BLaER1 treated with 17β-estradiol and CSF1 and Interleukin-3, amounts not matched to agents 10 nM and 100 nM (cell line): Measurements from ENCODE around the gene STEAP3.

ENCODE experiments used
- H3K27ac ChIP-seq, 11 experiments: shearing (Covaris generic); formaldehyde crosslinking; 2 replicates each; pipeline ENCODE4 v1.8.1; 2022
- H3K27me3 ChIP-seq, 11 experiments: shearing (Covaris generic); formaldehyde crosslinking; 2 replicates each; pipeline ENCODE4 v1.8.1; 2022
- H3K36me3 ChIP-seq, 11 experiments: shearing (Covaris generic); formaldehyde crosslinking; 2 replicates each; pipeline ENCODE4 v1.8.1; 2022
- H3K4me1 ChIP-seq, 10 experiments: shearing (Covaris generic); formaldehyde crosslinking; 2 replicates each; pipeline ENCODE4 v1.8.1; 2022
- H3K4me2 ChIP-seq, 11 experiments: shearing (Covaris generic); formaldehyde crosslinking; 2 replicates each; pipeline ENCODE4 v1.8.1; 2022
- H3K4me3 ChIP-seq, 10 experiments: shearing (Covaris generic); formaldehyde crosslinking; 2 replicates each; pipeline ENCODE4 v1.8.1; 2022
- H3K9ac ChIP-seq, 11 experiments: shearing (Covaris generic); formaldehyde crosslinking; 2 replicates each; pipeline ENCODE4 v1.8.1; 2022
- H3K9me3 ChIP-seq, 11 experiments: shearing (Covaris generic); formaldehyde crosslinking; replicated peaks in 1 of 11; 2 replicates each; pipeline ENCODE4 v1.8.1; 2022
- H4K20me1 ChIP-seq, 11 experiments: shearing (Covaris generic); formaldehyde crosslinking; 2 replicates each; pipeline ENCODE4 v1.8.1; 2022
- Cebpa-rat ChIP-seq, 11 experiments: shearing (Covaris generic); IDR thresholded peaks; 2 replicates each; pipeline ENCODE4 v1.8.1; 2022

Gene STEAP3

DNA sequence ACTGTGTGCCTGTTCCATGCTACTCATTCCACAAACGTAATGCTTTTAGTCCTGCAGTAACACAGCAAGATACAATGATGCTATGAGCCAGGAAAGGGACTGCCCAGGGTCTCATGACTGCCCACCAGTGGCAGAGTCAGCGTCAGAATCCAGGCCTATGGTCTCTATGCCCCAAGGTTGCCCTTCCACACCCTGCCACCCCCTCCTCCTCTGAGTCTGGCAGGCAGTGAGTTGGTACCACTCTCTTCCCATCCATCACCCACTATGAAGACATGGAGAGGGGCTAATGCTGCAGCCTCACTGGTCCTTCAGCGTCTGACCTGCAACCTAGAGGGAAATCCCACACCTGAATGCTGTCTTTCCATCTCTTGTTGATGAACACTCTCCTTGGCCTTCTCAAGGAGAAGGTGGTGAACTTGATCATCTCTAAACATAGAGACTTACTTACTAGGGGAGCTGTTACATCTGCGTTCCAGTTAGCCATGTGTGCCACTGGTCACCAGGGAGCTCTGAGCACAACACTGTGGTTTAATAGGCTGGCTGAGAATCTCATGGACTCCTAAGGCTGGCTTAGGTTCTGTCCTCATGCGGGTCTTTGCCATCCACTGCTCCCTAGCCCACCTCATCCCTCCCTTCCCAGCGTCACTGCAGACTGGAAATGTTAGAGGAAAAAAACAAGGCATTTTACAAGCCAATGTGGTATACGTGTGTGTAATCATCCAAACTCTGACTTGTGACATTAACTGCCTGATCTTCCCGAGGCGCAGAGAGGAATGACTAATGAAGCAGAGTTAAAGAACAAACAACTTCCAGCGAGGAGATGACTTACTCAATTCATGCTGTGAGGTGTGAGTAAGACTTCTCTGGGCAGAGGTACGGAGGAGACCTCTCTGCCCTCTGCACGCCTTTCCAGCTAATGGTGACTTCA is 28.8 kb downstream of the STEAP3 start:
- Histone ChIP-seq H3K36me3 (peaks cover 5 to 100% (median 38%) of the 10 kb centered on the region in 11 experiments; a peak in 17 of 22 replicates), H3K9ac (no peak overlapping the region), H3K4me2 (no peak overlapping the region), H3K4me3 (no peak overlapping the region), H3K9me3 (no peaks in the 10 kb centered on the region), H3K27me3 (no peaks in the 10 kb centered on the region), H3K4me1 (peaks cover 0 to 8% (median 0%) of the 10 kb centered on the region in 10 experiments; a peak in 5 of 20 replicates), H4K20me1 (peaks cover 0 to 50% (median 0%) of the 10 kb centered on the region in 11 experiments; a peak in 4 of 22 replicates), H3K27ac (no peak overlapping the region)
- no peak for TF ChIP-seq Cebpa-rat (IDR thresholded peaks at IDR 0.05)

GRCh38 chr2:119253114-119253702 is 29.6 kb downstream of the STEAP3 start:
- H3K4me3 ChIP-seq, result no peak overlapping the region
- peaks cover 0 to 8% (median 0%) of the 10 kb centered on the region in 10 experiments; a peak in 5 of 20 replicates for H3K4me1 ChIP-seq
- peaks cover 0 to 43% (median 0%) of the 10 kb centered on the region in 11 experiments; a peak in 4 of 22 replicates for H4K20me1 ChIP-seq
- no peaks in the 10 kb centered on the region for H3K9me3 ChIP-seq
- H3K36me3 ChIP-seq, result peaks cover 5 to 100% (median 42%) of the 10 kb centered on the region in 11 experiments; a peak in 16 of 22 replicates
- TF ChIP-seq Cebpa-rat (IDR thresholded peaks at IDR 0.05), result no peak
- H3K9ac ChIP-seq, result no peak overlapping the region
- H3K27me3 ChIP-seq, result no peaks in the 10 kb centered on the region
- H3K4me2 ChIP-seq, result no peak overlapping the region
- H3K27ac ChIP-seq, result no peak overlapping the region

- TF ChIP-seq Cebpa-rat (IDR thresholded peaks at IDR 0.05), result no peak
- H3K27ac ChIP-seq, result no peak overlapping the region
- peaks cover 5 to 95% (median 42%) of the 10 kb centered on the region in 11 experiments; a peak in 16 of 22 replicates for H3K36me3 ChIP-seq
- no peak overlapping the region for H3K4me2 ChIP-seq
- no peaks in the 10 kb centered on the region for H3K9me3 ChIP-seq
- no peak overlapping the region for H3K4me3 ChIP-seq
- peaks cover 0 to 35% (median 0%) of the 10 kb centered on the region in 11 experiments; a peak in 4 of 22 replicates for H4K20me1 ChIP-seq
- peaks cover 0 to 8% (median 0%) of the 10 kb centered on the region in 10 experiments; a peak in 5 of 20 replicates for H3K4me1 ChIP-seq
- no peaks in the 10 kb centered on the region for H3K27me3 ChIP-seq
- no peak overlapping the region for H3K9ac ChIP-seq
Measured at GRCh38 chr2:119253760-119254600, 30.3 kb downstream of the STEAP3 start.

- peaks cover 5 to 95% (median 42%) of the 10 kb centered on the region in 11 experiments; a peak in 16 of 22 replicates for H3K36me3 ChIP-seq
- H4K20me1 ChIP-seq, result peaks cover 0 to 30% (median 0%) of the 10 kb centered on the region in 11 experiments; a peak in 4 of 22 replicates
- no peak overlapping the region for H3K4me2 ChIP-seq
Measured at GRCh38 chr2:119254601-119255080, 31.0 kb downstream of the STEAP3 start.

DNA sequence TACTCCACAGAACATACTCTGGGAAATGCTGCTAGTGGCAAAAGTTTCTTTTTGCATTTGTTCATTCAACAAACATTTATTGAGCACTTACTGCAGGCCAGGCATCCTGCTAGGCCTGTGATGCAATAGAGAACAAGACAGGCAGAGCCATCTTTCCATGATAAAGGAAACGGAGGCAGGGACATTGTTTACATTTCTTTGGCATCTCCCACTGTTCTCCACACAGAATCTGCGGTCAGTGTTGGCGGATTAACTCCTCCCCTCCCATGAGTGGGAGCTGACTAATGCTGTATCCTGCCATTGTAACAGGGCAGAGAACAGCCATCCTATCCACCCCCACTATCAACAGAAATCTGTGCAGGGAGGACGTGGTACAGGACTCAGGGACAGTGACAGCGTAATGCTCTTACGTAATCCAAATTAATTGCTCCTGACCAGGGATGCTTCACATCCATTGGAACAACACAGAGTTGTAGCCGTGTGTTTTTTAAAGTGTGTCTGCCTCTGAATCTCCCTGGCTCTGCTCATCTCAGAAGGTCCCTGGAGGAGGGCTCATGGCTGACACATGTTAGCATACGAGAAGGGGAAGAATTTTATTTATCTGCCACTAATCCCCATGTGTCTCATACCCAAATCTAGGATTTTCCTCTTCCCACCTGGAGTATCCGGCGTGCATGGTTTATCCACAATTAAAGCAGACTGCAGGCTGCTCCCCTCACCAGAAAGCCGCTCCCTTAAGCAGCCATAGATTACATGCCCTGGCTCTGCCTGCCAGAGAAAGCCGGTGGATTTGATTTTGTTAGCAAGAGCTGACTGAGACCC is 32.3 kb downstream of the STEAP3 start:
- Histone ChIP-seq H4K20me1 (peaks cover 0 to 18% (median 0%) of the 10 kb centered on the region in 11 experiments; a peak in 4 of 22 replicates), H3K9ac (no peak overlapping the region), H3K4me3 (no peak overlapping the region), H3K9me3 (no peaks in the 10 kb centered on the region), H3K36me3 (peaks cover 5 to 95% (median 32%) of the 10 kb centered on the region in 11 experiments; a peak in 16 of 22 replicates), H3K4me2 (no peak overlapping the region), H3K27ac (no peak overlapping the region), H3K4me1 (peaks cover 0 to 3% (median 0%) of the 10 kb centered on the region in 10 experiments; a peak in 1 of 20 replicates), H3K27me3 (no peaks in the 10 kb centered on the region)
- peak in 2 of 11 experiments; percentile 25 to 29; a peak in 2 of 22 replicates for TF ChIP-seq Cebpa-rat (IDR thresholded peaks at IDR 0.05)

More at GRCh38 chr2:119254601-119255080, 31.0 kb downstream of the STEAP3 start:
- H3K27ac ChIP-seq, result no peak overlapping the region
- H3K9ac ChIP-seq, result no peak overlapping the region
- no peak for TF ChIP-seq Cebpa-rat (IDR thresholded peaks at IDR 0.05)
- H3K4me1 ChIP-seq, result peaks cover 0 to 8% (median 0%) of the 10 kb centered on the region in 10 experiments; a peak in 5 of 20 replicates
- H3K9me3 ChIP-seq, result no peaks in the 10 kb centered on the region
- H3K27me3 ChIP-seq, result no peaks in the 10 kb centered on the region
- no peak overlapping the region for H3K4me3 ChIP-seq

GRCh38 chr2:119256582-119256921 is 32.9 kb downstream of the STEAP3 start:
- H3K4me2 ChIP-seq, result no peak overlapping the region
- no peak for TF ChIP-seq Cebpa-rat (IDR thresholded peaks at IDR 0.05)
- H3K9me3 ChIP-seq, result no peaks in the 10 kb centered on the region
- peaks cover 0 to 15% (median 0%) of the 10 kb centered on the region in 11 experiments; a peak in 4 of 22 replicates for H4K20me1 ChIP-seq
- no peak overlapping the region for H3K27ac ChIP-seq
- peaks cover 5 to 95% (median 29%) of the 10 kb centered on the region in 11 experiments; a peak in 16 of 22 replicates for H3K36me3 ChIP-seq
- H3K4me1 ChIP-seq, result peaks cover 0 to 3% (median 0%) of the 10 kb centered on the region in 10 experiments; a peak in 1 of 20 replicates
- no peak overlapping the region for H3K9ac ChIP-seq
- no peaks in the 10 kb centered on the region for H3K27me3 ChIP-seq
- no peak overlapping the region for H3K4me3 ChIP-seq

DNA sequence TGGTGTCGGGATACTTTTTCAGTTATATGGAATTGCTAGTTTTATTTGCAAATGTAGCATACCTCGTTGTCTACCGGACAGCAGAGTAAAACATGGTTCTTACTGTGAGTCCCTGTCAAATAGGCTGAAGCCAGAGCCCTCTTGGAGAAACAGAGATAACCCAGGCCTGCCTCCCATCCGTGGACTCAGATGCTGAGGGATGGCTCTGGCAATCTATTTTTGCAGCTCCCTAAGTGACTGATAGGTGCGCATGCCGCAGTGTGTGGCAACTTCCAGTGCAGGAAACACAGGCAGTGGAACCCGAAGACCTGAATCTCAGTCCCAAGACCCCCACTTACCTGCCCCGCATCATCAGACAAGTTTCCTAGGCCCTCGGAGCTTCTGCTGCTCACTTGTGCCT is 33.6 kb downstream of the STEAP3 start:
- TF ChIP-seq Cebpa-rat (IDR thresholded peaks at IDR 0.05), result no peak
- Histone ChIP-seq H3K36me3 (peaks cover 5 to 93% (median 29%) of the 10 kb centered on the region in 11 experiments; a peak in 16 of 22 replicates), H3K27me3 (no peaks in the 10 kb centered on the region), H3K4me2 (no peak overlapping the region), H3K9ac (no peak overlapping the region), H4K20me1 (peaks cover 0 to 11% (median 0%) of the 10 kb centered on the region in 11 experiments; a peak in 4 of 22 replicates), H3K27ac (no peak overlapping the region), H3K4me1 (peaks cover 0 to 3% (median 0%) of the 10 kb centered on the region in 10 experiments; a peak in 1 of 20 replicates), H3K9me3 (no peaks in the 10 kb centered on the region), H3K4me3 (no peak overlapping the region)
